ENCODE data around the gene TMEM97. TPM values are rescaled to one million over a fixed set of nuclear protein-coding genes. Genes with fewer than 3 reads are reported as not detected.

The TMEM97 gene
- total RNA-seq, 2 donors from 2014 or later: 11.8 to 127 TPM

GRCh38 chr17:28367641-28368305 lies 48.8 kb downstream of the TMEM97 start:
- DNase-seq (ENCODE audit: low spot score): no peak
- Histone ChIP-seq H3K4me1 (replicated peaks) (no peaks in the 10 kb centered on the region), H3K4me3 (no peak overlapping the region), H3K27ac (no peak overlapping the region), H3K9me3 (no peaks in the 10 kb centered on the region), H3K36me3 (no peaks in the 10 kb centered on the region), H3K27me3 (replicated peaks; ENCODE audit: insufficient read depth) (no peaks in the 10 kb centered on the region)
- TF ChIP-seq CTCF (IDR thresholded peaks at IDR 0.05) (no peak), POLR2AphosphoS5 (IDR thresholded peaks at IDR 0.05) (no peak), POLR2A (IDR thresholded peaks at IDR 0.05) (no peak)
- intact Hi-C loops (cut with DNase I): no loop called here
- 79% methylated on average over 18 of the region's 21 CpGs for WGBS

- no peak for TF ChIP-seq POLR2A (IDR thresholded peaks at IDR 0.05)
- no peak for TF ChIP-seq POLR2AphosphoS5 (IDR thresholded peaks at IDR 0.05)
- no peak for TF ChIP-seq CTCF (IDR thresholded peaks at IDR 0.05)
- H3K27me3 ChIP-seq (replicated peaks; ENCODE audit: insufficient read depth): no peaks in the 10 kb centered on the region
- H3K9me3 ChIP-seq: no peaks in the 10 kb centered on the region
- intact Hi-C loops (cut with DNase I): no loop called here
- H3K4me1 ChIP-seq (replicated peaks): no peaks in the 10 kb centered on the region
- DNase-seq (ENCODE audit: low spot score): no peak
- no peak overlapping the region for H3K27ac ChIP-seq
- 85% methylated on average over 5 of the region's 5 CpGs for WGBS
- no peak overlapping the region for H3K4me3 ChIP-seq
- no peaks in the 10 kb centered on the region for H3K36me3 ChIP-seq
These were observed 49.4 kb downstream of the TMEM97 start for GRCh38 chr17:28368306-28368831.

GRCh38 chr17:28368915-28369683 lies 50.1 kb downstream of the TMEM97 start:
- Histone ChIP-seq H3K4me3 (no peak overlapping the region), H3K4me1 (replicated peaks) (no peaks in the 10 kb centered on the region), H3K9me3 (no peaks in the 10 kb centered on the region), H3K36me3 (no peaks in the 10 kb centered on the region), H3K27ac (no peak overlapping the region), H3K27me3 (replicated peaks; ENCODE audit: insufficient read depth) (no peaks in the 10 kb centered on the region)
- 87% methylated on average over 23 of the region's 23 CpGs for WGBS
- TF ChIP-seq POLR2A (IDR thresholded peaks at IDR 0.05) (no peak), CTCF (IDR thresholded peaks at IDR 0.05) (no peak), POLR2AphosphoS5 (IDR thresholded peaks at IDR 0.05) (no peak)
- DNase-seq (ENCODE audit: low spot score): no peak
- intact Hi-C loops (cut with DNase I): no loop called here

GRCh38 chr17:28369684-28370034 lies 50.7 kb downstream of the TMEM97 start:
- DNase-seq (ENCODE audit: low spot score): no peak
- Histone ChIP-seq H3K9me3 (no peaks in the 10 kb centered on the region), H3K4me3 (no peak overlapping the region), H3K27ac (no peak overlapping the region), H3K4me1 (replicated peaks) (no peaks in the 10 kb centered on the region), H3K36me3 (no peaks in the 10 kb centered on the region), H3K27me3 (replicated peaks; ENCODE audit: insufficient read depth) (no peaks in the 10 kb centered on the region)
- 57% methylated on average over 10 of the region's 10 CpGs for WGBS
- TF ChIP-seq CTCF (IDR thresholded peaks at IDR 0.05) (no peak), POLR2AphosphoS5 (IDR thresholded peaks at IDR 0.05) (no peak), POLR2A (IDR thresholded peaks at IDR 0.05) (no peak)
- intact Hi-C loops (cut with DNase I): no loop called here

All from prostate gland (tissue), 2 donors.